GM12891 (cell line): ENCODE measurements around the gene ASF1A.

Experiments used
- POLR2A ChIP-seq: IDR thresholded peaks from 2 replicates; pipeline ENCODE4 v1.6.1; 2011; ENCODE audit warnings: low read depth, low read length, control low read depth
- POLR2AphosphoS5 ChIP-seq: IDR thresholded peaks from 2 replicates; pipeline ENCODE4 v1.6.1; 2011; ENCODE audit warnings: low read depth, low read length, control low read depth
- TAF1 ChIP-seq: IDR thresholded peaks from 2 replicates; pipeline ENCODE4 v1.6.1; 2011; ENCODE audit warnings: low read depth, low read length, control low read depth

GRCh38 chr6:118871331-118871730, 22.6 kb upstream of the ASF1A start:
- no peak for TF ChIP-seq POLR2A
- no peak for TF ChIP-seq POLR2AphosphoS5
- TF ChIP-seq TAF1, result no peak
